K562 (cell line): ENCODE measurements around the gene ZNF460. TPM values are rescaled to one million over a fixed set of nuclear protein-coding genes. Genes with fewer than 3 reads are reported as not detected.

Source experiments
- ATAC-seq: fragments of 200-7000 bp; cut with Tn5 transposase; 3 replicates; pipeline ENCODE4 v1.9.1; 2020; ENCODE audit warnings: moderate library complexity
- BruUV-seq: library from RNA; stranded (reverse); fragments of 400-500 nt; replicated peaks from 2 replicates; lab custom pipeline; 2021; lab: Mats Ljungman, UMichigan
- CTCF ChIA-PET: fragments of 300-600 bp; formaldehyde crosslinking; extraction: SDS; loops from one replicate; lab custom pipeline; 2021; ENCODE audit warnings: low intra/inter-chr PET ratio; lab: Yijun Ruan, JAX
- POLR2A ChIA-PET: fragments of 300-600, 350-650 bp; sonication (Branson Sonifier 250); formaldehyde crosslinking; extraction: SDS; loops from one replicate; lab custom pipeline; 2021; ENCODE audit warnings: antibody characterized with exemption, inconsistent platforms; lab: Yijun Ruan, JAX
- DNase-seq, 4 experiments: peaks; one replicate each; pipeline versions ENCODE4 v3.0.0 to v3.0.0-alpha.2; 2011 to 2018; ENCODE audit warnings: low spot score in 3 of 4, mixed read lengths in 3 of 4; ENCODE audit errors: extremely low read depth in 1 of 4
- FAIRE-seq: peaks from 2 replicates; lab custom pipeline; 2011; peaks lifted over from hg19 to GRCh38; lab: Jason Lieb, UNC
- H2AFZ ChIP-seq: 2 replicates; pipeline ENCODE4 v1.6.0; 2011; ENCODE audit warnings: low read depth, low read length, control low read depth, inconsistent platforms
- H3K27ac ChIP-seq: fragments of 200-600 bp; 3 replicates; pipeline ENCODE4 v1.8.0; 2011; ENCODE audit warnings: low read depth, mild to moderate bottlenecking, control low read depth, inconsistent platforms, low read length, moderate library complexity, mixed read lengths; ENCODE audit errors: extremely low read depth
- H3K27me3 ChIP-seq, 2 experiments: fragments of 300-600 bp in 1 of 2; 2 replicates in 1 of 2; 3 replicates in 1 of 2; pipeline versions ENCODE4 v1.6.0 to v1.8.0; 2011; ENCODE audit warnings: inconsistent platforms in 2 of 2, low read length in 2 of 2, mild to moderate bottlenecking in 1 of 2, mixed read lengths in 1 of 2, moderate library complexity in 1 of 2; ENCODE audit not compliant: control insufficient read depth in 2 of 2, insufficient read depth in 2 of 2
- H3K36me3 ChIP-seq: fragments of 300-600 bp; 3 replicates; pipeline ENCODE4 v1.8.0; 2011; ENCODE audit warnings: mild to moderate bottlenecking, low read length, inconsistent platforms; ENCODE audit not compliant: control insufficient read depth, insufficient read depth
- H3K4me1 ChIP-seq, 2 experiments: fragments of 200-600 bp in 1 of 2; replicated peaks in 1 of 2; 2 replicates in 1 of 2; 3 replicates in 1 of 2; pipeline versions ENCODE4 v1.5.1 to v1.8.0; 2011; ENCODE audit warnings: inconsistent platforms in 2 of 2, low read length in 2 of 2, mild to moderate bottlenecking in 1 of 2, mixed read lengths in 1 of 2, moderate library complexity in 1 of 2; ENCODE audit not compliant: control insufficient read depth in 2 of 2, insufficient read depth in 2 of 2
- H3K4me2 ChIP-seq: 2 replicates; pipeline ENCODE4 v1.6.1; 2011; ENCODE audit warnings: low read length, control low read depth, inconsistent platforms, mixed read lengths; ENCODE audit not compliant: insufficient read depth
- H3K4me3 ChIP-seq: fragments of 200-600 bp; sonication (generic), shearing (Covaris generic); 2 replicates; pipeline ENCODE4 v1.5.1; 2016; ENCODE audit warnings: control low read depth, inconsistent platforms
- H3K79me2 ChIP-seq: fragments of 200-600 bp; 3 replicates; pipeline ENCODE4 v1.8.0; 2011; ENCODE audit warnings: low read length, inconsistent platforms; ENCODE audit not compliant: control insufficient read depth, insufficient read depth
- H3K9ac ChIP-seq, 2 experiments: 2 replicates each; pipeline versions ENCODE4 v1.6.0 to v1.6.1; 2011; ENCODE audit warnings: low read depth in 2 of 2, low read length in 2 of 2, control low read depth in 1 of 2, inconsistent platforms in 1 of 2, mild to moderate bottlenecking in 1 of 2, mixed read lengths in 1 of 2; ENCODE audit not compliant: insufficient read depth in 1 of 2
- H3K9me1 ChIP-seq: one replicate; pipeline ENCODE4 v1.6.0; 2011; ENCODE audit warnings: inconsistent platforms, mild to moderate bottlenecking, low read length, moderate library complexity; ENCODE audit not compliant: control insufficient read depth, insufficient read depth
- H3K9me3 ChIP-seq: replicated peaks from 2 replicates; pipeline ENCODE4 v1.5.1; 2011; ENCODE audit warnings: low read depth, low read length, inconsistent platforms; ENCODE audit not compliant: control insufficient read depth, insufficient read depth
- H4K20me1 ChIP-seq: replicated peaks from 2 replicates; pipeline ENCODE4 v1.6.1; 2011; ENCODE audit warnings: low read length, inconsistent platforms, mixed read lengths; ENCODE audit not compliant: control insufficient read depth, insufficient read depth
- ARID1B ChIP-seq: fragments of 450-650 bp; IDR thresholded peaks from 2 replicates; pipeline ENCODE4 v1.6.1; 2016; ENCODE audit warnings: antibody characterized with exemption, mild to moderate bottlenecking, inconsistent platforms
- CBFA2T2 ChIP-seq: fragments of 450-650 bp; conservative IDR thresholded peaks from 2 replicates; pipeline ENCODE4 v1.6.1; 2017; ENCODE audit warnings: mild to moderate bottlenecking
- CBFA2T3 ChIP-seq: fragments of 450-650 bp; IDR thresholded peaks from 2 replicates; pipeline ENCODE4 v1.6.1; 2017
- KDM1A ChIP-seq, 2 experiments: fragments of 450-650 bp; IDR thresholded peaks; 2 replicates each; pipeline ENCODE4 v1.6.1; 2016; ENCODE audit warnings: mild to moderate bottlenecking in 2 of 2
- KDM4B ChIP-seq, 2 experiments: fragments of 450-650 bp in 1 of 2; sonication (generic) in 1 of 2; IDR thresholded peaks; 2 replicates each; pipeline ENCODE4 v1.6.1; 2016 to 2017; ENCODE audit warnings: borderline replicate concordance in 2 of 2, antibody characterized with exemption in 1 of 2, low read depth in 1 of 2, mild to moderate bottlenecking in 1 of 2
- RAD21 ChIP-seq, 2 experiments: fragments of 250-450 bp in 1 of 2; fragments of 450-650 bp in 1 of 2; sonication (Bioruptor Pico) in 1 of 2; formaldehyde crosslinking in 1 of 2; IDR thresholded peaks in 1 of 2; conservative IDR thresholded peaks in 1 of 2; 2 replicates each; pipeline versions ENCODE4 v1.4.0 to v1.8.0; 2020 to 2022; ENCODE audit warnings: mild to moderate bottlenecking in 2 of 2, moderate library complexity in 1 of 2
- TAL1 ChIP-seq: fragments of 450-650 bp; IDR thresholded peaks from 2 replicates; pipeline ENCODE4 v1.6.1; 2016; ENCODE audit warnings: mild to moderate bottlenecking
- TCF3 ChIP-seq: sonication (generic); formaldehyde crosslinking; IDR thresholded peaks from 2 replicates; pipeline ENCODE4 v1.4.0; 2020; ENCODE audit warnings: mild to moderate bottlenecking, missing genetic modification reagents
- ZHX1 ChIP-seq: fragments of 150-350 bp; conservative IDR thresholded peaks from 2 replicates; pipeline ENCODE4 v1.6.1; 2014; ENCODE audit warnings: low read length
- WGBS: fragments of 100-300 bp; shearing (Covaris generic); methylation state at CpG from one replicate; pipeline ENCODE4 v1.1.6; 2016; ENCODE audit warnings: low coverage, mixed read lengths; ENCODE audit not compliant: insufficient coverage; ENCODE audit errors: missing lambda C conversion rate; 5-methylcytosine and 5-hydroxymethylcytosine counted together
- in situ Hi-C: fragments of 300-500 bp; cut with MboI; formaldehyde crosslinking; loops from 4 replicates; pipeline ENCODE4 v1.15.0; 2018; ENCODE audit warnings: inconsistent platforms, mixed read lengths
- intact Hi-C: fragments of 100-400 bp; cut with micrococcal nuclease; formaldehyde crosslinking; loops from 2 replicates; pipeline ENCODE4 v1.14.2; 2022
- polyA plus RNA-seq, 8 experiments: library from polyadenylated mRNA; depleted of rRNA in 4 of 8; stranded (reverse) in 5 of 8; unstranded in 3 of 8; fragments of >200 nt; fragmentation: Nextera tagmentation in 2 of 8; fragmentation: Illumina TruSeq in 1 of 8; extraction: Ambion mirVana in 2 of 8; extraction: Trizol in 1 of 8; gene quantifications; 2 replicates each; pipeline versions ENCODE4 v1.2.1 to v1.2.3, GENCODE V29; 2011 to 2014; ENCODE audit warnings: inconsistent platforms in 1 of 8, missing spikeins in 1 of 8
- total RNA-seq, 7 experiments: library from RNA; depleted of rRNA in 6 of 7; stranded (reverse); fragments of >200 nt in 6 of 7; fragmentation: Illumina TruSeq in 2 of 7; extraction: Trizol in 2 of 7; gene quantifications; 2 replicates each; pipeline versions ENCODE4 v1.2.1 to v1.2.3, GENCODE V29; 2011 to 2021; ENCODE audit warnings: low replicate concordance in 1 of 7

The ZNF460 gene
- total and polyA plus RNA-seq, 9 of the 15 experiments (the other 6 are each of a cell fraction or from before 2014, with no cell fraction given), result 0.45 to 36.2 (median 16.6) TPM

GRCh38 chr19:57263244-57263741, 17.0 kb upstream of the ZNF460 start:
- TF ChIP-seq ZHX1, result no peak
- peak; percentile 25; the same call in 1 of the 2 replicates for TF ChIP-seq TAL1
- 0 out of 2 replicates have a peak, but pooled peaks have one; percentile 27 for TF ChIP-seq TCF3 (CRISPR knock-in tag)
- TF ChIP-seq RAD21 (CRISPR knock-in tag; conservative IDR thresholded peaks at IDR 0.05 in 1 of 2, IDR thresholded peaks at IDR 0.05 in 1 of 2), result no peak
- 0 out of 4 replicates have a peak, but pooled peaks of 1 of the 2 experiments have one; percentile 18 for TF ChIP-seq KDM1A (IDR thresholded peaks at IDR 0.05)
- no peak for TF ChIP-seq KDM4B (IDR thresholded peaks at IDR 0.05; ENCODE audit: borderline replicate concordance in 2 of 2, low read depth in 1 of 2)
- TF ChIP-seq ARID1B, result peak; percentile 34; the same call in 1 of the 2 replicates
- TF ChIP-seq CBFA2T2, result peak; percentile 22; the same call in 1 of the 2 replicates
- peak; percentile 62 for TF ChIP-seq CBFA2T3
- no peak for ATAC-seq
- no peaks in the 10 kb centered on the region for H3K36me3 ChIP-seq
- FAIRE-seq, result no peak
- no peak overlapping the region for H2AFZ ChIP-seq
- no peaks in the 10 kb centered on the region for H3K79me2 ChIP-seq
- H3K9ac ChIP-seq, result no peak overlapping the region
- DNase-seq, result no peak
- WGBS, result 30% methylated on average over 1 of the region's 1 CpG
- no peak overlapping the region for H3K27ac ChIP-seq
- H3K9me1 ChIP-seq, result no peaks in the 10 kb centered on the region
- no peak overlapping the region for H3K4me3 ChIP-seq
- BruUV-seq, result no TSS peak
- intact Hi-C loops, result no loop called here
- H3K9me3 ChIP-seq, result no peaks in the 10 kb centered on the region
- in situ Hi-C loops, result no loop called here
- ChIA-PET CTCF (no interaction called here), POLR2A (interaction anchor here (1.0 to 2.8 kb wide), 2 partner anchors 9 to 13 kb away, joined by 5 to 10 read pairs; no protein-coding TSS in a partner anchor)
- H4K20me1 ChIP-seq, result no peaks in the 10 kb centered on the region
- H3K4me1 ChIP-seq, result peaks cover 0 to 2% of the 10 kb centered on the region in 2 experiments; a peak in 2 of 5 replicates
- H3K4me2 ChIP-seq, result no peak overlapping the region
- H3K27me3 ChIP-seq, result no peaks in the 10 kb centered on the region
